Naive thymus-derived CD4-positive, alpha-beta T cell (primary cell): Measurements from ENCODE around the gene CAV1. TPM values are rescaled to one million over a fixed set of nuclear protein-coding genes. Genes with fewer than 3 reads are reported as not detected.

Experiments
- ATAC-seq: fragments of 150-1000 bp; cut with Tn5 transposase; 2 replicates; pipeline ENCODE4 v1.10.0; 2021; ENCODE audit warnings: mild to moderate bottlenecking, moderate library complexity
- CTCF ChIA-PET: fragments of 350-600 bp; sonication (Branson Sonifier 250); formaldehyde crosslinking; loops from one replicate; lab custom pipeline; 2021; ENCODE audit warnings: antibody characterized with exemption; lab: Charles Lee
- POLR2A ChIA-PET: fragments of 350-600 bp; sonication (Branson Sonifier 250); formaldehyde crosslinking; loops from one replicate; lab custom pipeline; 2021; ENCODE audit warnings: antibody characterized with exemption, inconsistent platforms; lab: Charles Lee
- DNase-seq, 9 donors: peaks; one replicate each; pipeline versions ENCODE4 v3.0.0 to v3.0.0-alpha.2; 2020 to 2022; ENCODE audit warnings: mixed read lengths in 1 of 9
- H3K27ac ChIP-seq: one replicate; pipeline ENCODE4 v1.7.0; 2013; ENCODE audit warnings: mild to moderate bottlenecking, low read depth, low read length, moderate library complexity
- H3K27me3 ChIP-seq, 2 donors: one replicate each; pipeline ENCODE4 v1.7.0; 2013; ENCODE audit warnings: low read length in 2 of 2, mild to moderate bottlenecking in 2 of 2, moderate library complexity in 2 of 2; ENCODE audit not compliant: control insufficient read depth in 2 of 2, insufficient read depth in 2 of 2
- H3K36me3 ChIP-seq, 3 experiments: 1 replicate in 2 of 3; 2 replicates in 1 of 3; pipeline ENCODE4 v1.7.0; 2013; ENCODE audit warnings: low read length in 3 of 3, mild to moderate bottlenecking in 3 of 3, moderate library complexity in 1 of 3; ENCODE audit not compliant: insufficient read depth in 3 of 3, control insufficient read depth in 2 of 3
- H3K4me1 ChIP-seq, 2 donors: one replicate each; pipeline ENCODE4 v1.7.0; 2013; ENCODE audit warnings: low read length in 2 of 2, mild to moderate bottlenecking in 2 of 2, moderate library complexity in 1 of 2; ENCODE audit not compliant: control insufficient read depth in 2 of 2, insufficient read depth in 2 of 2
- H3K4me3 ChIP-seq: 2 replicates; pipeline ENCODE4 v1.7.0; 2013; ENCODE audit warnings: mild to moderate bottlenecking, low read length
- H3K9me3 ChIP-seq, 3 experiments: 1 replicate in 2 of 3; 2 replicates in 1 of 3; pipeline ENCODE4 v1.7.0; 2013; ENCODE audit warnings: low read length in 3 of 3; ENCODE audit not compliant: control insufficient read depth in 2 of 3
- H3K27ac Mint-ChIP-seq, 9 donors: one replicate each; pipeline ENCODE4 v1.8.0; 2020 to 2022; ENCODE audit warnings: mixed read lengths in 9 of 9, mild to moderate bottlenecking in 8 of 9, moderate library complexity in 5 of 9, inconsistent platforms in 2 of 9
- H3K27me3 Mint-ChIP-seq, 5 donors: one replicate each; pipeline ENCODE4 v1.8.0; 2021 to 2022; ENCODE audit warnings: mixed read lengths in 5 of 5, mild to moderate bottlenecking in 1 of 5
- H3K36me3 Mint-ChIP-seq, 5 donors: one replicate each; pipeline ENCODE4 v1.8.0; 2020 to 2022; ENCODE audit warnings: mixed read lengths in 5 of 5, mild to moderate bottlenecking in 3 of 5, inconsistent platforms in 1 of 5
- H3K4me1 Mint-ChIP-seq, 7 donors: one replicate each; pipeline ENCODE4 v1.8.0; 2020 to 2022; ENCODE audit warnings: mixed read lengths in 7 of 7, mild to moderate bottlenecking in 3 of 7, inconsistent platforms in 1 of 7
- H3K4me3 Mint-ChIP-seq, 10 donors: one replicate each; pipeline ENCODE4 v1.8.0; 2020 to 2022; ENCODE audit warnings: mild to moderate bottlenecking in 10 of 10, mixed read lengths in 10 of 10, moderate library complexity in 6 of 10, inconsistent platforms in 2 of 10
- H3K9me3 Mint-ChIP-seq, 11 donors: one replicate each; pipeline ENCODE4 v1.8.0; 2020 to 2022; ENCODE audit warnings: mixed read lengths in 11 of 11, mild to moderate bottlenecking in 4 of 11, inconsistent platforms in 1 of 11, moderate library complexity in 1 of 11
- intact Hi-C, 2 donors: fragments of 100-400 bp; cut with micrococcal nuclease; formaldehyde crosslinking; loops; one replicate each; pipeline ENCODE4 v1.15.1; 2023
- polyA plus RNA-seq, 2 donors: library from polyadenylated mRNA; unstranded; fragments of 300-500 nt; fragmentation: Illumina TruSeq; gene quantifications; one replicate each; pipeline ENCODE4 v1.2.3, GENCODE V29; 2021
- total RNA-seq, 6 experiments: library from RNA in 5 of 6; stranded (reverse) in 5 of 6; gene quantifications; 1 replicate in 5 of 6; 2 replicates in 1 of 6; pipeline ENCODE4 v1.2.3 and lab custom pipeline; 2021 to 2026

Gene CAV1
- total and polyA plus RNA-seq, 7 experiments from 2014 or later = 0.19 to 0.39 TPM; not detected in 5

- ChIA-PET POLR2A (no interaction called here), CTCF (interaction anchor here (0.6 to 0.7 kb wide), 2 partner anchors 258 to 313 kb away, joined by 3 read pairs; no protein-coding TSS in a partner anchor)
- no peaks in the 10 kb centered on the region for H3K4me1 ChIP-seq
- no peak for ATAC-seq
- Mint-ChIP-seq H3K4me3 (no peak overlapping the region), H3K4me1 (no peaks in the 10 kb centered on the region), H3K27me3 (peaks cover 15 to 29% (median 24%) of the 10 kb centered on the region in 5 donors), H3K36me3 (no peaks in the 10 kb centered on the region), H3K9me3 (no peaks in the 10 kb centered on the region), H3K27ac (no peak overlapping the region)
- H3K27me3 ChIP-seq = no peaks in the 10 kb centered on the region
- H3K4me3 ChIP-seq = no peak overlapping the region
- no peak overlapping the region for H3K27ac ChIP-seq
- no peak for DNase-seq
- H3K9me3 ChIP-seq = no peaks in the 10 kb centered on the region
- intact Hi-C loops = no loop called here
- no peaks in the 10 kb centered on the region for H3K36me3 ChIP-seq
Observed at GRCh38 chr7:116569737-116570136, 44.9 kb downstream of the CAV1 start.

- H3K4me1 Mint-ChIP-seq = no peaks in the 10 kb centered on the region
- H3K4me3 Mint-ChIP-seq = no peak overlapping the region
- Histone ChIP-seq H3K27ac (no peak overlapping the region), H3K27me3 (no peaks in the 10 kb centered on the region), H3K4me3 (no peak overlapping the region), H3K4me1 (no peaks in the 10 kb centered on the region), H3K36me3 (no peaks in the 10 kb centered on the region), H3K9me3 (no peaks in the 10 kb centered on the region)
- peaks cover 14 to 27% (median 18%) of the 10 kb centered on the region in 5 donors for H3K27me3 Mint-ChIP-seq
- DNase-seq (no peak), ATAC-seq (no peak)
- CTCF ChIA-PET = no interaction called here
- POLR2A ChIA-PET = no interaction called here
- no peak overlapping the region for H3K27ac Mint-ChIP-seq
- intact Hi-C loops = no loop called here
- H3K36me3 Mint-ChIP-seq = no peaks in the 10 kb centered on the region
- H3K9me3 Mint-ChIP-seq = no peaks in the 10 kb centered on the region
Observed at GRCh38 chr7:116570306-116570705, 45.5 kb downstream of the CAV1 start.

- H3K9me3 ChIP-seq = no peaks in the 10 kb centered on the region
- H3K4me3 Mint-ChIP-seq = no peak overlapping the region
- no peaks in the 10 kb centered on the region for H3K36me3 Mint-ChIP-seq
- no peak overlapping the region for H3K27ac ChIP-seq
- POLR2A ChIA-PET = no interaction called here
- H3K9me3 Mint-ChIP-seq = no peaks in the 10 kb centered on the region
- ATAC-seq = no peak
- intact Hi-C loops = no loop called here
- CTCF ChIA-PET = no interaction called here
- H3K27ac Mint-ChIP-seq = no peak overlapping the region
- peaks cover 14 to 30% (median 18%) of the 10 kb centered on the region in 5 donors for H3K27me3 Mint-ChIP-seq
- H3K4me1 Mint-ChIP-seq = no peaks in the 10 kb centered on the region
- H3K4me1 ChIP-seq = no peaks in the 10 kb centered on the region
- no peak overlapping the region for H3K4me3 ChIP-seq
- no peaks in the 10 kb centered on the region for H3K27me3 ChIP-seq
- no peak for DNase-seq
- no peaks in the 10 kb centered on the region for H3K36me3 ChIP-seq
Observed at GRCh38 chr7:116571037-116571436, 46.2 kb downstream of the CAV1 start.

- Mint-ChIP-seq H3K36me3 (no peaks in the 10 kb centered on the region), H3K4me1 (no peaks in the 10 kb centered on the region), H3K4me3 (no peak overlapping the region), H3K9me3 (no peaks in the 10 kb centered on the region), H3K27ac (no peak overlapping the region), H3K27me3 (peaks cover 14 to 30% (median 19%) of the 10 kb centered on the region in 5 donors)
- POLR2A ChIA-PET = no interaction called here
- Histone ChIP-seq H3K36me3 (no peaks in the 10 kb centered on the region), H3K27ac (no peak overlapping the region), H3K4me1 (no peaks in the 10 kb centered on the region), H3K27me3 (no peaks in the 10 kb centered on the region), H3K4me3 (no peak overlapping the region), H3K9me3 (no peaks in the 10 kb centered on the region)
- DNase-seq (no peak), ATAC-seq (no peak)
- intact Hi-C loops = no loop called here
- CTCF ChIA-PET = no interaction called here
Observed at GRCh38 chr7:116571552-116571951, 46.7 kb downstream of the CAV1 start.

GRCh38 chr7:116572036-116572435 is 47.2 kb downstream of the CAV1 start:
- Mint-ChIP-seq H3K27me3 (peaks cover 12 to 30% (median 17%) of the 10 kb centered on the region in 5 donors), H3K36me3 (no peaks in the 10 kb centered on the region), H3K4me3 (no peak overlapping the region), H3K4me1 (peaks cover 0 to under 1% (median 0%) of the 10 kb centered on the region in 7 donors), H3K27ac (no peak overlapping the region), H3K9me3 (no peaks in the 10 kb centered on the region)
- CTCF ChIA-PET = no interaction called here
- no peak overlapping the region for H3K4me3 ChIP-seq
- no peak overlapping the region for H3K27ac ChIP-seq
- no peaks in the 10 kb centered on the region for H3K36me3 ChIP-seq
- H3K4me1 ChIP-seq = no peaks in the 10 kb centered on the region
- intact Hi-C loops = no loop called here
- no peaks in the 10 kb centered on the region for H3K27me3 ChIP-seq
- DNase-seq (no peak), ATAC-seq (no peak)
- POLR2A ChIA-PET = no interaction called here
- H3K9me3 ChIP-seq = no peaks in the 10 kb centered on the region

GRCh38 chr7:116573541-116573940 is 48.7 kb downstream of the CAV1 start:
- Histone ChIP-seq H3K27me3 (no peaks in the 10 kb centered on the region), H3K27ac (no peak overlapping the region), H3K4me3 (no peak overlapping the region), H3K9me3 (no peaks in the 10 kb centered on the region), H3K36me3 (no peaks in the 10 kb centered on the region), H3K4me1 (no peaks in the 10 kb centered on the region)
- intact Hi-C loops = no loop called here
- H3K4me3 Mint-ChIP-seq = no peak overlapping the region
- ATAC-seq (no peak), DNase-seq (no peak)
- H3K36me3 Mint-ChIP-seq = no peaks in the 10 kb centered on the region
- H3K27me3 Mint-ChIP-seq = peaks cover 12 to 26% (median 16%) of the 10 kb centered on the region in 5 donors
- ChIA-PET POLR2A (no interaction called here), CTCF (interaction anchor here (0.9 kb wide), 1 partner anchor 18 kb away, joined by 3 read pairs; no protein-coding TSS in a partner anchor)
- peaks cover 0 to 4% (median 0%) of the 10 kb centered on the region in 7 donors for H3K4me1 Mint-ChIP-seq
- no peak overlapping the region for H3K27ac Mint-ChIP-seq
- no peaks in the 10 kb centered on the region for H3K9me3 Mint-ChIP-seq

GRCh38 chr7:116574025-116574822 is 49.4 kb downstream of the CAV1 start:
- H3K4me1 Mint-ChIP-seq = peaks cover 0 to 4% (median 0%) of the 10 kb centered on the region in 7 donors
- DNase-seq (no peak), ATAC-seq (no peak)
- no peaks in the 10 kb centered on the region for H3K36me3 ChIP-seq
- H3K27ac Mint-ChIP-seq = no peak overlapping the region
- ChIA-PET POLR2A (no interaction called here), CTCF (no interaction called here)
- H3K4me1 ChIP-seq = no peaks in the 10 kb centered on the region
- H3K9me3 Mint-ChIP-seq = no peaks in the 10 kb centered on the region
- H3K36me3 Mint-ChIP-seq = no peaks in the 10 kb centered on the region
- H3K27ac ChIP-seq = no peak overlapping the region
- H3K4me3 ChIP-seq = no peak overlapping the region
- H3K27me3 Mint-ChIP-seq = peaks cover 12 to 25% (median 16%) of the 10 kb centered on the region in 5 donors
- no peaks in the 10 kb centered on the region for H3K9me3 ChIP-seq
- intact Hi-C loops = no loop called here
- H3K4me3 Mint-ChIP-seq = no peak overlapping the region
- no peaks in the 10 kb centered on the region for H3K27me3 ChIP-seq
